HG02970 (cell line): ENCODE results near the gene RANGAP1.
"Not testable (repeated sequence)": the region's sequence is repeated elsewhere in the genome, so short reads cannot be mapped to it uniquely, and the experiment has no call there.

Source experiments
- ATAC-seq: cut with Tn5 transposase; IDR thresholded peaks from one replicate; pipeline ENCODE4 v1.9.1; 2021; ENCODE audit warnings: mild to moderate bottlenecking, moderate library complexity, moderate number of reproducible peaks; ENCODE audit not compliant: unreplicated experiment, low FRiP score

RANGAP1 gene

GRCh38 chr22:41301085-41302020 is 15.4 kb upstream of the RANGAP1 start, which contains the start of gene ZC3H7B:
TSS of gene ZC3H7B (plus strand) at chr22:41301525. CDS start at chr22:41320661, 19,136 bp downstream.
- peak; percentile 71 for ATAC-seq

GRCh38 chr22:41300661-41301060 is 14.7 kb upstream of the RANGAP1 start:
- ATAC-seq, result no peak

DNA sequence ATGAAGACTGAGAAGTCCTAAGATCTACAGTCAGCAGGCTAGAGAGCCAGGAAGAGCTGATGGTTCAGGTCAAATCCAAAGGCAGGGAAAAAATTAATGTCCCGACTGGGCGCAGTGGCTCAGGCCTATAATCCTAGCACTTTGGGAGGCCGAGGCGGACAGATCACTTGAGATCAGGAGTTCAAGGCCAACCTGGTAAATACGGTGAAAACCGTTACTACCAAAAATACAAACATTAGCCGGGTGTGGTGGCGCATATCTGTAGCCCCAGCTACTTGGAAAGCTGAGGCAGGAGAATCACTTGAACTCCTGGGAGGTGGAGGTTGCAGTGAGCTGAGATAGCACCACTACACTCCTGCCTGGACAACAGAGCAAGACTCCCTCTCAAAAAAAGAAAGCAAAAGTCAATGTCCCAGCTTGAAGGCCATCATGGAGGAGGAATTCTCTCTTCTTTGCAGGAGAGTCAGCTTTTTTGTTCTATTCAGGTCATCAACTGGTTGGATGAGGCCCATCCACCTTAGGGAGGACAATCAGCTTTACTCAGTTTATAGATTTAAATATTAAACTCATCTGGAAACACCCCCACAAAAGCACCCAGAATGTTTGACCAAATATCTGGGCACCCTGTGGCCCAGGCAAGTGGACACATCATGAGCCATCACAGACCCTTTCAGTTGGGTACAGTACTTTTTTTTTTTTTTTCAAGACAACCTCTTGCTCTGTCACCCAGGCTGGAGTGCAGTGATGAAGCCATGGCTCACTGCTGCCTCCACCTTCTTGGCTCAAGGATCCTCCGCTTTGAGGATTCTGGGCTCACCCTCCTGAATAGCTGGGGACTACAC is 11.1 kb upstream of the RANGAP1 start:
- ATAC-seq, result no peak

GRCh38 chr22:41294816-41295215 is 8.8 kb upstream of the RANGAP1 start:
- ATAC-seq, result not testable (repeated sequence)

DNA sequence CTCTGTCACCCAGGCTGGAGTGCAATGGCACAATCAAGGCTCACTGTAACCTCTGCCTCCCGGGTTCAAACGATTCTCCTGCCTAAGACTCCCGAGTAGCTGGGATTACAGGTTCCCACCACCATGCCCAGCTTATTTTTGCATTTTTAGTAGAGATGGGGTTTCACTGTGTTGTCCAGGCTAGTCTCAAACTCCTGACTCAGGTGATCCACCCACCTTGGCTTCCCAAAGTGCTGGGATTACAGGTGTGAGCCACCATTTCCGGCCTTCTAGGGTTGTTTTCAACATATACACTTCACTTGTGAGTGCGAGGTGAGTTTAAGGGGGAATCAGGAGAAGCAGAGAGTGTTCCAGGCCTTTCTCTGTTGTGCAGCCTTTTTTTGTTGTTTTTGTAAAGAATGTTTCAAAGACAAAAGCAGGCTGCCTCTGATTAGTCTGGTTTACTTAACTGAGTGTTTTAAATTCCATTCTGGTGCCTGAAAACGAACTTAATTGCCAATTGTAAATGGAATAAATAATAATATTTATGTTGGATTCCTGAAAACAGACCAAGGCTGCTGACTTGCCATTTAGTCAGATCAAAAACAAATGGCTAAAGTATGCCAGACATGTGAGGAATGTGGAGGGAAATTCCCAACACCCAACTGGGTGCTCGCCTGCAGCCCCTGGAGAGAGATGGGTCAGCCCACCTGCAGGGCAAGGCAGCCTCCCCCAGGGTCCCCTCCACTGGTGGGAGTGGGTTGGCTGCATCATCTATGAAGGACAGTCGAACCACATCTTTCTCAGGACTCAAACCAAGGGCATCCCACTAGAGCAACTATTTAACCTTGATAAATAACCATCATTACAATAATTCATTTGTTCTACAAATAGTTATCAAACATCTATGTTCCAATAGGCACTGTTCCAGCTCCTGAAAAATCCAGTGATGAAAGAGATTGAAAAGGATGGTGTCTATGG is 4.6 kb upstream of the RANGAP1 start:
- no peak for ATAC-seq

GRCh38 chr22:41289671-41290070 is 3.7 kb upstream of the RANGAP1 start:
- ATAC-seq, result no peak

GRCh38 chr22:41288245-41288946 is 2.4 kb upstream of the RANGAP1 start:
- no peak for ATAC-seq

DNA sequence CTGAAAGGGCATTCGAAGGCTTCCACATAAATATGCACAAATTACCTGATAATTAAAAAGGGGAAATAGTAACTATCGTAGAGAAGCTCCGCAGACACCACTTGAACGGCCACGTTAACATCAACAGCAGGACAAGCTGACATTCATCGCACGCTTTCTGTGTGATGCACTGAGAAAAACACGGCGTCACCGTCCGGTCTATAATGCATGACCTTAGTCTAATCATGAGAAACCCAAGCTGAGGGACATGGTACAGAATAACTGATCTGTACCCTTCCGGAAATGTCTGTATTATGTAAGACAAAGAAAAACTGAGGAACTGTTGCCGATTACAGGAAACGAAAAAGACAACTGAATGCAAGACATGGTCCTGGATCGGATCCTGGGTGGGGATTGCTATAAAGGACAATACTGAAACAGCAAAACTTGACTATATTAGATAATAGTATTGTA is 678 bp upstream of the RANGAP1 start:
- ATAC-seq, result peak; percentile 9

GRCh38 chr22:41285441-41285819 is 557 bp downstream of the RANGAP1 start:
- ATAC-seq, result peak; percentile 6

DNA sequence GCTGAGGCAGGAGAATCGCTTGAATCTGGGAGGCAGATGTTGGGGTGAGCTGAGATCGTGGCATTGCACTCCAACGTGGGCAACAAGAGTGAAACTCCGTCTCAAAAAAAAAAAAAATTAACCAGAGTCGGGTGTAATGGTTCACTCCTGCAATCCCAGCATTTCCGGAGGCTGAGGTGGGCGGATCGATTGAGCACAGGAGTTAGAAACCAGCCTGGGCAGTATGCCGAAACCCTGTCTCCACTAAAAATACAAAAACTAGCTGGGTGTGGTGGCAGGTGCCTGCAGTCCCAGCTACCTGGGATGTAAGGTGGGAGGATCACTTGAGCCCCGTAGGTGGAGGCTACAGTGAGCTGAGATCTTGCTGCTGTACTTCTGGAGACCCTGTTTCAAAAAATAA is 1.5 kb downstream of the RANGAP1 start:
- ATAC-seq, result no peak

DNA sequence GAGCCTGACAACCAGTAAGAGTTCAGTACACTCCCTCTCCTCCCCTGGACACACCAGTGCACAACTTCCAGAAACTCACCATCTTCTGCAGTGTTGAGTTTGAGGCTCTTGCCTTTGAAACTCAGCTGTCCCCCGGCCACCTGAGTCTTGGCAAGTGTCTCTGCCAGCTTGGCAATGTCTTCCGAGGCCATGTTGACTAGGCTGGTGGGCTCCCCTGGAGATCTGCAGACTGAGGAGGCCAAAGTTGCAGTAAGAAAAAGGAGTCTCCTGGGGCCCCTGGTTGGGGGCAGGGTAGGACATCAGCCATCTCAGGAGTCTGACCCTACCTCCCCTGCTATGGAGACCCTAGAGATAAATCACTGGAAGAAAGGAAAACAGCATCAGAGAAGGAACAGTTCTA is 5.1 kb downstream of the RANGAP1 start:
- no peak for ATAC-seq

DNA sequence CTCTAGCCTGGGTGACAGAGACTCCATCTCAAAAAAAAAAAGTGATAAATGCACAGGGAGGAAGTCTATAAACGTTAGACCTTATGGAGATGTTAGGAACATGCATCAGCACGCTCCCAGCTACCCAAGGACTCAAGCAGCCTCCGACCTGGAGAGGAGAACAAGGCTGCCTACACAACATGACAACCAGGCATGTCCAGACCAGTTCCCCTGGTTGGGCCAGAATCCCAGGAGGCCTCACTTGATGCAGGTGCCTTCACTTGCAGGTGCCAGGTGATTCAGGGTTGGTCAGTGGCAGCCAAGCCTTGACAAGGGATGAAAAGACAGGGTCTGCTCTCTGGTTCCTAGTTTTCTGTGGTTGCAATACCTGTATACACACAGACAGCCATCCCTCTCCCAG is 5.9 kb downstream of the RANGAP1 start:
- no peak for ATAC-seq

DNA sequence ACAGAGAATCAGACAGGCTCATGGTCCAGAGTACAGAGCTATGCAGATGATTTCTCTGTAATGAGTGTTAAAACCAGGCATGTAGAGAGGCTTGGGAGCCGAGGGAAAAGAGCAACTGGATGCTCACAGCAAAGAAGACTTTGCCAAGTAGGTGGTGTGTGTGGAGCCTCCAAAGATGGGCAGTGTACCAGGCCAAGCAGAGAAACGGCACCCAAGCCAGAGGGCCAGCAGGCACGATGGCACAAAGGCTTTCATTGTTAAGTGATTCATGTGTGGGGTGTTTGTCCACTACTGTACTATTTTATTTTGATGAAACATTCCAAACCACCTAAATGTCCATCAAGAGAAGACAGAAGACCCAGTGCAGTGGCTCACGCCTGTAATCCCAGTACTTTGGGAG is 11.1 kb downstream of the RANGAP1 start:
- ATAC-seq, result no peak

- no peak for ATAC-seq
Observed at GRCh38 chr22:41273128-41273527, 12.9 kb downstream of the RANGAP1 start.

DNA sequence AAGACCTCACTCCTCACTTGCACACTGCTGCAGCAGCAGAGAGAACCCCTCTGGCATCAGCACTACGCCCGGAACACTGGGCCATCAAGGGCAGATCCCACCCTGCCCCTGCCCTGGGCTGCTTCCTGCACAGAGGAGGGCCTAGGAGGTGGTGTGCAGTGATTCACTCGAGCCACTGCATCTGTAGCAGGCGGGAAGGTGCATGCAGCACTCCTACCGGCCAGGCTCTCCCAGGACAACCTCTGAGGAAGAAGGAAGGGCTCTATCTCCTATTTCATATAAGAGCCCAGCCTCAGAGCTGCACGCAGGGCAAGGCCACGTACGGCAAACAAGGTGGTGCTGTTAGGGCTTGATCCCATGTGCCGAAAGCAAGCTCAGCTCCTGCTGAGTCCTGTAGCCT is 14.2 kb downstream of the RANGAP1 start:
- ATAC-seq, result no peak

- ATAC-seq, result no peak
Observed at GRCh38 chr22:41267958-41268357, 18.0 kb downstream of the RANGAP1 start.

DNA sequence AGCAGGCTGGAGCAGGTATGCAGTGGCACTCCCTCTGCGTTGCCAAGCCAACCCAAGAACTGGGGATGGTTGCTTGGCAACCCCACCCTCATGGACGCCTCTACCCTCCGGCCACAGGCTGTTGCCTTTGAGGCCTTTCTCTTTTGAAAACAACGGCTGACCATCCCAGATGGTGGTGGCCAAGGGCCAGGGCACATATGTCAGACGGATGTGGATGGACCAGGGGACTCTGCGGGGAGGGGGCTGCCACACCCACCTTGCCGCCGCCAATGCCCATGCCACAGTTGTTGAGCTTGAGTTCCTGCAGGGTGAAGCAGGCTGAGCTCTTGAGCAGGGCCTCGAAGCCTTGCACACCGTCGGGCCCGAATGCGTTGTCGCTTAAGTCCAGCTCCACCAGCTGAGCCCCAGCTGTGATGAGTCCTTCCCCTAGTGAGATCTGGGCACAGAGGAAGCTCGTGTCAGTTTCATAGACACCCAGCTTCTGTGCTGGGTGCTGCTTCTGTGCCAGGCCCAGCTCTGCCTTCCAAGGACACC is 21.5 kb downstream of the RANGAP1 start:
- no peak for ATAC-seq

GRCh38 chr22:41263704-41264103 is 22.3 kb downstream of the RANGAP1 start:
- no peak for ATAC-seq

DNA sequence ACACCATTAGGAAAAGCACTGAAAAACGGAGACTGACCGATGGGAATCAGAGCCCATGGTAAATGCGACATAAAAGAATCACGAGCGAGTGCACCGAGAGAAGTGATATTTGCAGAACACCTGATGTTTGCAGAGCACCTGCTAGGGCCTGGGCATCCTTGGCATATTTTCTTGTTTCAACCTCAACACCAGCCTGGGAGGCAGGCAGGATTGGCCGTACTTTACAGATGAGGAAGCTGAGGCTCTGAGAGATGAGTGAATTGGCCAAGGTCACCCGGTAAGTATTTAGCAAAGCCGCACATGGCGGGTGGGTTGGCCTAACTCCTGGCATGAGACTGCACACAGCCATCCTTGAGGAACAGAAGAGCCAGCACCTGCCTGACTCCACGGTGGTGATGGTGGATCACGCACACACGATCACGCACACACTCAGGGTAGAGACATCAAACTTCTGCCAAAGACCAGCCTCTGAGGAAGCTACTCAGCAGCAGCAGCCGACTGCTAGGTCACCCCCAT is 23.7 kb downstream of the RANGAP1 start:
- no peak for ATAC-seq
